NT2/D1 (cell line): ENCODE data around the gene AMPD3.

Experiments used
- SUZ12 ChIP-seq: IDR thresholded peaks from 2 replicates; pipeline ENCODE4 v1.6.1; 2011; ENCODE audit not compliant: insufficient read length, insufficient read depth; ENCODE audit errors: extremely low read depth
- YY1 ChIP-seq: IDR thresholded peaks from 2 replicates; pipeline ENCODE4 v1.6.1; 2011; ENCODE audit not compliant: insufficient read length, insufficient read depth
- ZNF274 ChIP-seq: IDR thresholded peaks from 2 replicates; pipeline ENCODE4 v1.6.1; 2011; ENCODE audit warnings: mild to moderate bottlenecking, low read depth, low read length

DNA sequence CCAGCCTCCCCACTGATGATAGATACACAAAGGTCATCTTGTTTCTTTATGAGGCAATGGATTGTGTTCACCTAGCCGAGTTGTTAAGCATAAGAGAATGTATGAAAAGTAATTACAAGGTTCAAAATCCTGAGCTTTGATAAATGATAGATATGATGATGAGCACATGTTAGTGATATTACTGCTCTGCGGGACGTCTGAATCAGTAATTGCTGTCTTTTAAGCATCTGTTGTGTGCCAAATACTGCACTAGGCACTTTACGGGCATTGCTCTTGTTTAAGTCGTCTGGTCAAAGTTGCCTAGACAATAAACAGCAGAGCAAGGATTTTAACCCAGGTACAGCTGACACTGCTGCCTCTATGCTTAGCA is 86.5 kb downstream of the AMPD3 start:
- TF ChIP-seq ZNF274 (no peak), YY1 (no peak), SUZ12 (no peak)
